ENCODE data around the gene TBC1D4.
"Not testable (repeated sequence)": the region's sequence is repeated elsewhere in the genome, so short reads cannot be mapped to it uniquely, and the experiment has no call there.

The TBC1D4 gene

GRCh38 chr13:75264611-75265010 lies 217.4 kb downstream of the TBC1D4 start:
- no peak for DNase-seq (ENCODE audit: low read depth)

- DNase-seq (ENCODE audit: low read depth) = no peak
These were observed 218.1 kb downstream of the TBC1D4 start for GRCh38 chr13:75263741-75264407.

- peak; percentile 18 for DNase-seq (ENCODE audit: low read depth)
These were observed 223.7 kb downstream of the TBC1D4 start for GRCh38 chr13:75258159-75258782.

GRCh38 chr13:75256922-75257321 lies 225.0 kb downstream of the TBC1D4 start:
- DNase-seq (ENCODE audit: low read depth) = no peak

- DNase-seq (ENCODE audit: low read depth) = no peak
These were observed 226.3 kb downstream of the TBC1D4 start for GRCh38 chr13:75255653-75256052.

- no peak for DNase-seq (ENCODE audit: low read depth)
These were observed 226.8 kb downstream of the TBC1D4 start for GRCh38 chr13:75255147-75255546.

GRCh38 chr13:75251188-75251587 lies 230.8 kb downstream of the TBC1D4 start:
- DNase-seq (ENCODE audit: low read depth) = no peak

GRCh38 chr13:75250526-75251178 lies 231.3 kb downstream of the TBC1D4 start:
- DNase-seq (ENCODE audit: low read depth) = peak; percentile 36

- not testable (repeated sequence) for DNase-seq (ENCODE audit: low read depth)
These were observed 236.4 kb downstream of the TBC1D4 start for GRCh38 chr13:75245578-75245977.

- not testable (repeated sequence) for DNase-seq (ENCODE audit: low read depth)
These were observed 241.7 kb downstream of the TBC1D4 start for GRCh38 chr13:75240240-75240639.

GRCh38 chr13:75236774-75237173 lies 245.2 kb downstream of the TBC1D4 start:
- no peak for DNase-seq (ENCODE audit: low read depth)

Measured in fibroblast of the conjunctiva (primary cell).